A375 (cell line): ENCODE results near the gene ARHGEF7. TPM values are rescaled to one million over a fixed set of nuclear protein-coding genes. Genes with fewer than 3 reads are reported as not detected.

ENCODE experiments used
- total RNA-seq: library from RNA; depleted of rRNA; stranded (reverse); fragments of >200 nt; shearing (Covaris generic); gene quantifications from 2 replicates; pipeline ENCODE4 v1.2.3, GENCODE V29; 2014; rRNA removed

ARHGEF7 gene
- total RNA-seq = 32.9 and 34.2 TPM in 2 replicates

GRCh38 chr13:111115061-111115964, at the start of gene ARHGEF7:
TSS of gene ARHGEF7 (plus strand) at chr13:111115310. CDS start at chr13:111115527, 217 bp downstream.

GRCh38 chr13:111319998-111320911, 205.1 kb downstream of the ARHGEF7 start, which contains the start of gene TEX29:
TSS of gene TEX29 (plus strand) at chr13:111320642. CDS start at chr13:111320891, 249 bp downstream.

Other genes starting within 250 kb of the ARHGEF7 start
- gene ANKRD10, start 200.2 kb upstream of the ARHGEF7 start, total RNA-seq = 129 and 130 TPM in 2 replicates
- gene TEX29, start 205.3 kb downstream of the ARHGEF7 start, total RNA-seq = not detected in 2 replicates